ENCODE measurements around the gene MTMR8.

Gene MTMR8

DNA sequence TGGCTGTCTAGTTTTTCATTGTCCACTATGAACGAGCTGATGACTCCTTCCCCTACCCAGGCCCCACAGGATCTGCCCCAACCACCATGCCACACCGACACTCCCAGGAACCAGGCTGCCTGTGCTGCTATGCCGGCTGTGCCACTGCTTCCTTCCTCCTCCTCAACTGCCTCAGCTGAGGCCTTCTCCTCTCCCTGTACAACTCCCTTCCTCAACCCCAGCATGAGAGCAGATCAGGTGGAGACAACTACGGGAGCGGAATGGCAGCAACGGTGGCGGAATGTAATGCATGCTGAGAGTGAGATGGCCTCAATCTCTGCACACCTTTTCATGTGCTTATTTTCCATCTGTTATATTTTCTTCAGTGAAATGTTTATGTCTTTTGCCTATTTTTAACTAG lies 88.5 kb downstream of the MTMR8 start:
- no peaks in the 10 kb centered on the region for H3K36me3 ChIP-seq (ENCODE audit: insufficient read depth, low read length)
- H3K4me3 ChIP-seq (ENCODE audit: low read depth in 1 of 2, low read length in 2 of 2), result no peak overlapping the region
- H3K27me3 ChIP-seq (ENCODE audit: control insufficient read depth in 1 of 2, insufficient read depth in 2 of 2, low read length in 2 of 2), result no peaks in the 10 kb centered on the region
- H3K9me3 ChIP-seq (ENCODE audit: low read length), result no peaks in the 10 kb centered on the region
- H3K27ac ChIP-seq (ENCODE audit: low read depth, low read length), result no peak overlapping the region
- H3K4me1 ChIP-seq (ENCODE audit: insufficient read depth, low read length), result no peaks in the 10 kb centered on the region
- no peak overlapping the region for H3K9ac ChIP-seq (ENCODE audit: low read length)

DNA sequence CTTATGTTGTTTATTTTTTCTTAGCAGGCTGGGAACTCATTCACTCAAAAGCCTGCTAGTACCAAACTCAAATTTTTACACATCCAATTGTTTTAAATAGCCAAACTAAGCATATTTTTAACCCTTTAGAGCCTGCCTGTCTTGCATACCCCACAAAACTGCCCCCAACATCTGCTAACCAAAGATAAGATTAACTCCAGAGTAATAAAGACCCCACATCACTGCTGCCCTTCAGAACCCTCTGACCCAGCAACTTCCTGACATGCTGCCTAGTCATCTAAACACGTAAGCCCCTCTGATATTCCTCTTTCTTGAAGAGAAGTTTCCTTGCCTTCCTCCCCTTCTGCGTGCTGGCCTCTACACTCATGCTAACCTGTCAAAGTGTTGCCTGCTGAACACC lies 104.1 kb downstream of the MTMR8 start:
- H3K36me3 ChIP-seq (ENCODE audit: insufficient read depth, low read length), result no peaks in the 10 kb centered on the region
- H3K27me3 ChIP-seq (ENCODE audit: control insufficient read depth in 1 of 2, insufficient read depth in 2 of 2, low read length in 2 of 2), result no peaks in the 10 kb centered on the region
- no peak overlapping the region for H3K9ac ChIP-seq (ENCODE audit: low read length)

DNA sequence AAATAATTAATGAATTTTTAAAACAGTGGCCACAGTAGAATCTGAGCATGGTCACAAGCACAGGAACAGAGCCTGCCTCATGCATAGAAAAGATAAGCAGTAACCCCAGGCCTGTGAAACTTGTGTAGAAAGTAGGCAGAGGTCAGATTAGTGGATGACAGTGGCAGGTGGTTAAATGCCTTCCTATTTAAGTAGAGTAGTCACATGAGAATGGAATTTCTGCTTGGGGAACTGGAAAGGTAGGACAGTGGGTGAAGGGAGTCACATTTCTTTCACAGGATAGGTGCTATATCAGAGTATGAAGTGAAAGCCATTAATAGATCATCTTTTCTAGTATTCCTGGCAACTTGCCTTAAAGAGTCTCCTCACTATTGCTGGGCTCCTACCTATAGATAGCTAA lies 130.0 kb downstream of the MTMR8 start:
- no peaks in the 10 kb centered on the region for H3K4me1 ChIP-seq (ENCODE audit: insufficient read depth, low read length)
- H3K27ac ChIP-seq (ENCODE audit: low read depth, low read length), result no peak overlapping the region
- H3K9me3 ChIP-seq (ENCODE audit: low read length), result no peaks in the 10 kb centered on the region
- H3K27me3 ChIP-seq (ENCODE audit: control insufficient read depth in 1 of 2, insufficient read depth in 2 of 2, low read length in 2 of 2), result no peaks in the 10 kb centered on the region
- no peak overlapping the region for H3K9ac ChIP-seq (ENCODE audit: low read length)
- no peaks in the 10 kb centered on the region for H3K36me3 ChIP-seq (ENCODE audit: insufficient read depth, low read length)
- no peak overlapping the region for H3K4me3 ChIP-seq (ENCODE audit: low read depth in 1 of 2, low read length in 2 of 2)

More for the DNA sequence above, 104.1 kb downstream of the MTMR8 start:
- no peak overlapping the region for H3K27ac ChIP-seq (ENCODE audit: low read depth, low read length)
- no peaks in the 10 kb centered on the region for H3K9me3 ChIP-seq (ENCODE audit: low read length)
- no peaks in the 10 kb centered on the region for H3K4me1 ChIP-seq (ENCODE audit: insufficient read depth, low read length)
- H3K4me3 ChIP-seq (ENCODE audit: low read depth in 1 of 2, low read length in 2 of 2), result no peak overlapping the region

DNA sequence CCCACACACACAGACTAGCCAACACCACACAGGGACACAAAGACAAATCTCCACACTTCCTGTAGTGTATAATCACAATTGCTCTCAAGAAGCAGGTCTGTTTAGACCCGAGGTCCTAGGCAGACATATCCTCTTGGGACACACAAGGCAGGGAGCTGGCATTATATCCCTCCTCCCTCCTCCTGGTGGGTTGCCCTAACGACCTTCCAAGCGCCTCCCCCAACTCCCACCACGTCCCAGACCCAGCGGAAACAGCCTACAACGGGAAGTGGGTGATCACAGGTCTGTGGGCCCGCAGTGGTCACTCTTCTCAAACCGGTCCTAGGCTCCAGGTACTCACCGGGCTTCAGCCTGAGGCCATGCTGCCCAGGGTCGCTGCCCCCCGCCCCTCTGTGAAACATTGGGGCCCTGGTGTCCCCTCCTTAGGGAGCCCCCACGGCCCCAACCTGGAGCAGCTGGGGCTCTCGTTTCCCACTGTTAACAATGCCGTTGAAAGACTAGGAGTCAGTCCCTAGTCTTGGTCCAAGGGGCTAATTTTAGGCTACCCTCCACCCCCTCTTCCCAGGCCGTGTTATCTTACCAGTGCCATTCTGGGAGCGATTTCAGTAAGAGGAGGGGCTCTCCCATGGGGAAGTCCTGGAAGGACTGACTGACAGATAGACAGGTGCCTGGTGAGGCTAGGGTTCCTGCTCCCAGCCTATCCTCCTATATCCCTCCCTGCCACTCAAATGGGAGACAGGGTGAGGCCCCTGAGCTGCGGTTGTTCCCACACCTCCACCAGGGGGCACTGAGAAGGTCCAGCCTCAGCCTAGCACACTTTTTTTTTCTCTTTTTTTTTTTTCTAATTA lies 164.9 kb downstream of the MTMR8 start, which contains the start of gene ASB12:
ASB12 (minus strand) TSS at position 485 of the 848 bp plus-strand sequence. CDS start 4,957 bp downstream, outside the sequence.
- no peaks in the 10 kb centered on the region for H3K36me3 ChIP-seq (ENCODE audit: insufficient read depth, low read length)
- H3K9me3 ChIP-seq (ENCODE audit: low read length), result no peaks in the 10 kb centered on the region
- no peak within 1 kb of the TSS for H3K9ac ChIP-seq (ENCODE audit: low read length)
- H3K4me1 ChIP-seq (ENCODE audit: insufficient read depth, low read length), result no peaks in the 10 kb centered on the region
- no peak within 1 kb of the TSS for H3K27ac ChIP-seq (ENCODE audit: low read depth, low read length)
- H3K27me3 ChIP-seq (ENCODE audit: control insufficient read depth in 1 of 2, insufficient read depth in 2 of 2, low read length in 2 of 2), result no peaks in the 10 kb centered on the region
- H3K4me3 ChIP-seq (ENCODE audit: low read depth in 1 of 2, low read length in 2 of 2), result no peak within 1 kb of the TSS

DNA sequence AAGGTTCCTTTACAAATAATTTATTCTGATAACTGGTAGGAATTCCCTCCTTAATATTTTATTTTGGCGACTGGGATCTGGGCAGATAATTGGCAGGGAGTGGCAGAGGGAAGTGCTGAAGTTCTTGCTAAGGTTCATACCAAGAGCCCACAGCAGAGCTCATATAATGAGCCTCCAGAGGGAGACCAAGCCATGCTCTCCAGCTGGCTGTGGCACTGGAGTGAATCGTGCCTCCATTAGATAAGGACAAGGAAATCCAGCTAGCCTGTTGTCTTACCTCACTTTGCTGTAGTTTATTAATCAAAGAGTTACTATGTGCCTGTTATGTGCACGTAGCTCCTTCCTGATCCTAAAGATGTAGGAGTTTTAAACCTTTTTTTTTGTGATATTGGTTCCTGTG lies 166.1 kb downstream of the MTMR8 start:
- Histone ChIP-seq H3K36me3 (ENCODE audit: insufficient read depth, low read length) (no peaks in the 10 kb centered on the region), H3K27ac (ENCODE audit: low read depth, low read length) (no peak overlapping the region), H3K27me3 (ENCODE audit: control insufficient read depth in 1 of 2, insufficient read depth in 2 of 2, low read length in 2 of 2) (no peaks in the 10 kb centered on the region), H3K4me1 (ENCODE audit: insufficient read depth, low read length) (no peaks in the 10 kb centered on the region), H3K9me3 (ENCODE audit: low read length) (no peaks in the 10 kb centered on the region), H3K4me3 (ENCODE audit: low read depth in 1 of 2, low read length in 2 of 2) (no peak overlapping the region), H3K9ac (ENCODE audit: low read length) (no peak overlapping the region)

All from muscle layer of colon (tissue), 2 donors.